Left forelimb (tissue), 1 donor: ENCODE measurements around the gene APBA2.
"Not testable (repeated sequence)": the region's sequence is repeated elsewhere in the genome, so short reads cannot be mapped to it uniquely, and the experiment has no call there.

Experiments
- DNase-seq: peaks from one replicate; pipeline ENCODE4 v3.0.0-alpha.2; 2018; ENCODE audit warnings: low spot score

The APBA2 gene

GRCh38 chr15:29035336-29036285, 149.8 kb downstream of the APBA2 start:
- peak; percentile 49 for DNase-seq

- no peak for DNase-seq
These were observed 152.4 kb downstream of the APBA2 start for GRCh38 chr15:29037997-29038705.

GRCh38 chr15:29039466-29040369, 153.9 kb downstream of the APBA2 start:
- DNase-seq, result peak; percentile 25

GRCh38 chr15:29040370-29040751, 154.6 kb downstream of the APBA2 start:
- DNase-seq, result peak; percentile 67

GRCh38 chr15:29043736-29044502, 158.1 kb downstream of the APBA2 start:
- DNase-seq, result no peak

- DNase-seq, result no peak
These were observed 158.7 kb downstream of the APBA2 start for GRCh38 chr15:29044503-29044901.

- DNase-seq, result not testable (repeated sequence)
These were observed 159.4 kb downstream of the APBA2 start for GRCh38 chr15:29045161-29045560.

- DNase-seq, result no peak
These were observed 159.9 kb downstream of the APBA2 start for GRCh38 chr15:29045717-29046116.

- peak; percentile 22 for DNase-seq
These were observed 160.6 kb downstream of the APBA2 start for GRCh38 chr15:29046281-29046810.

- peak; percentile 17 for DNase-seq
These were observed 161.2 kb downstream of the APBA2 start for GRCh38 chr15:29046977-29047376.

GRCh38 chr15:29048011-29048410, 162.2 kb downstream of the APBA2 start:
- no peak for DNase-seq

- DNase-seq, result no peak
These were observed 165.1 kb downstream of the APBA2 start for GRCh38 chr15:29050870-29051269.

- DNase-seq, result no peak
These were observed 165.6 kb downstream of the APBA2 start for GRCh38 chr15:29051422-29051821.

- no peak for DNase-seq
These were observed 167.2 kb downstream of the APBA2 start for GRCh38 chr15:29053006-29053405.

- no peak for DNase-seq
These were observed 167.9 kb downstream of the APBA2 start for GRCh38 chr15:29053661-29054131.

- DNase-seq, result no peak
These were observed 168.6 kb downstream of the APBA2 start for GRCh38 chr15:29054171-29055045.

- no peak for DNase-seq
These were observed 170.1 kb downstream of the APBA2 start for GRCh38 chr15:29055876-29056275.

GRCh38 chr15:29056839-29057450, 171.2 kb downstream of the APBA2 start:
- DNase-seq, result no peak

- no peak for DNase-seq
These were observed 172.1 kb downstream of the APBA2 start for GRCh38 chr15:29057856-29058255.
